GM23248 (cell line): ENCODE measurements around the gene WWOX. TPM values are rescaled to one million over a fixed set of nuclear protein-coding genes. Genes with fewer than 3 reads are reported as not detected.

Source experiments
- DNase-seq: peaks from one replicate; pipeline ENCODE4 v3.0.0-alpha.2; 2015
- H2AFZ ChIP-seq: fragments of 200-600 bp; sonication (generic); 2 replicates; pipeline ENCODE4 v1.6.1; 2016; ENCODE audit warnings: antibody characterized with exemption
- H3F3A ChIP-seq: fragments of 200-600 bp; sonication (generic); 2 replicates; pipeline ENCODE4 v1.6.1; 2016; ENCODE audit warnings: mild to moderate bottlenecking, antibody characterized with exemption, mixed run types; ENCODE audit not compliant: insufficient read depth
- H3K27ac ChIP-seq: fragments of 200-600 bp; sonication (generic); 2 replicates; pipeline ENCODE4 v1.5.1; 2016; ENCODE audit warnings: mild to moderate bottlenecking
- H3K27me3 ChIP-seq: fragments of 200-600 bp; sonication (generic); replicated peaks from 2 replicates; pipeline ENCODE4 v1.6.1; 2016; ENCODE audit warnings: mild to moderate bottlenecking; ENCODE audit not compliant: insufficient read depth
- H3K36me3 ChIP-seq: fragments of 200-600 bp; sonication (generic); 2 replicates; pipeline ENCODE4 v1.6.1; 2016; ENCODE audit warnings: low read depth, mild to moderate bottlenecking
- H3K4me1 ChIP-seq: fragments of 200-600 bp; sonication (generic); 2 replicates; pipeline ENCODE4 v1.6.1; 2016; ENCODE audit warnings: mild to moderate bottlenecking; ENCODE audit not compliant: insufficient read depth
- H3K4me2 ChIP-seq: fragments of 200-600 bp; sonication (generic); one replicate; pipeline ENCODE4 v1.6.1; 2016; ENCODE audit warnings: mild to moderate bottlenecking; ENCODE audit not compliant: unreplicated experiment
- H3K4me3 ChIP-seq: fragments of 200-600 bp; sonication (generic); 2 replicates; pipeline ENCODE4 v1.5.1; 2016; ENCODE audit warnings: mild to moderate bottlenecking
- H3K79me2 ChIP-seq: fragments of 200-600 bp; sonication (generic); 2 replicates; pipeline ENCODE4 v1.6.1; 2016; ENCODE audit warnings: mild to moderate bottlenecking; ENCODE audit not compliant: insufficient read depth
- H3K9ac ChIP-seq: fragments of 200-600 bp; sonication (generic); 2 replicates; pipeline ENCODE4 v1.6.1; 2016; ENCODE audit warnings: mild to moderate bottlenecking
- H3K9me2 ChIP-seq: fragments of 200-600 bp; sonication (generic); 2 replicates; pipeline ENCODE4 v1.6.1; 2016; ENCODE audit warnings: mixed run types, mild to moderate bottlenecking, moderate library complexity; ENCODE audit not compliant: insufficient read depth
- H3K9me3 ChIP-seq: fragments of 200-600 bp; sonication (generic); one replicate; pipeline ENCODE4 v1.6.1; 2017; ENCODE audit warnings: low read depth
- H4K20me1 ChIP-seq: fragments of 200-600 bp; sonication (generic); 2 replicates; pipeline ENCODE4 v1.6.0; 2016; ENCODE audit not compliant: insufficient read depth
- EZH2 ChIP-seq: fragments of 200-600 bp; sonication (generic); IDR thresholded peaks from 2 replicates; pipeline ENCODE4 v1.6.1; 2018; ENCODE audit warnings: antibody characterized with exemption, mild to moderate bottlenecking; ENCODE audit not compliant: insufficient read depth, poor library complexity, severe bottlenecking
- EZH2phosphoT487 ChIP-seq: fragments of 200-600 bp; sonication (generic); IDR thresholded peaks from 2 replicates; pipeline ENCODE4 v1.6.1; 2018; ENCODE audit warnings: antibody characterized with exemption, moderate library complexity, mild to moderate bottlenecking, low read depth; ENCODE audit not compliant: insufficient read depth
- WGBS, 2 experiments: methylation state at CpG; one replicate each; pipeline ENCODE4 v1.1.6; 2015 to 2017; ENCODE audit warnings: low lambda C conversion rate in 2 of 2, low coverage in 1 of 2; ENCODE audit errors: missing lambda C conversion rate in 2 of 2; 5-methylcytosine and 5-hydroxymethylcytosine counted together
- in situ Hi-C: fragments of 300-500 bp; cut with MboI; formaldehyde crosslinking; loops from 2 replicates; pipeline ENCODE4 v1.15.0; 2020
- polyA plus RNA-seq: library from polyadenylated mRNA; unstranded; fragments of >200 nt; fragmentation: Nextera tagmentation; extraction: Ambion mirVana; gene quantifications from 2 replicates; pipeline ENCODE4 v1.2.1, GENCODE V29; 2016
- total RNA-seq: library from RNA; depleted of rRNA; stranded (reverse); fragments of >200 nt; shearing (Covaris generic); gene quantifications from 2 replicates; pipeline ENCODE4 v1.2.3, GENCODE V29; 2014

WWOX gene
- total and polyA plus RNA-seq, 2 experiments from 2014 or later: 4.5 to 6.6 TPM

DNA sequence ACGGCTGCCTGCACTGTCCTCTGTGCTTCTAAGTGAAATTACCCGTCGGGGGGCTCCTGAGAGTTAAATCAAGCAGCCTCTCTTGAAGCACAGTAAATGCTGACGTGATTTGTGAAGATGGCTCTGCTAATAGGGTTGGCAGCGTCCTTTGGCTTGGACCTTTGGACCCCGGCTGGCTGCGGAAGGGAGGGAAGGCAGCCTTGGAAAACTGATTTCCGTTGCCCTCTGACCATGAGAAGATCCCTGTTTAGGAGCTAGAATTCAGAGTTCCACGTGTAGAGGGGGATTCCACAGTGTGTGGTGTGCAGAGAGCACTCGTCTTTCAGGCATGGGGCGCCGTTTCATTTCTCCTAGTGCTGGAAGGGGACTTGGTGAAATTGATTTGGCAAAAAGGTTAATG, 640.8 kb downstream of the WWOX start:
- Histone ChIP-seq H4K20me1 (no peaks in the 10 kb centered on the region), H3K27me3 (no peaks in the 10 kb centered on the region), H3F3A (no peaks in the 10 kb centered on the region), H3K27ac (no peak overlapping the region), H3K4me1 (no peaks in the 10 kb centered on the region), H3K9me3 (no peaks in the 10 kb centered on the region), H3K4me3 (no peak overlapping the region), H3K9me2 (no peaks in the 10 kb centered on the region), H3K36me3 (no peaks in the 10 kb centered on the region), H3K4me2 (no peak overlapping the region), H3K79me2 (no peaks in the 10 kb centered on the region), H3K9ac (no peak overlapping the region), H2AFZ (no peak overlapping the region)
- TF ChIP-seq EZH2: no peak
- TF ChIP-seq EZH2phosphoT487: no peak
- DNase-seq: no peak
- 51 to 53% methylated on average over 12 of the region's 12 CpGs for WGBS, 2 experiments
- in situ Hi-C loops: no loop called here

DNA sequence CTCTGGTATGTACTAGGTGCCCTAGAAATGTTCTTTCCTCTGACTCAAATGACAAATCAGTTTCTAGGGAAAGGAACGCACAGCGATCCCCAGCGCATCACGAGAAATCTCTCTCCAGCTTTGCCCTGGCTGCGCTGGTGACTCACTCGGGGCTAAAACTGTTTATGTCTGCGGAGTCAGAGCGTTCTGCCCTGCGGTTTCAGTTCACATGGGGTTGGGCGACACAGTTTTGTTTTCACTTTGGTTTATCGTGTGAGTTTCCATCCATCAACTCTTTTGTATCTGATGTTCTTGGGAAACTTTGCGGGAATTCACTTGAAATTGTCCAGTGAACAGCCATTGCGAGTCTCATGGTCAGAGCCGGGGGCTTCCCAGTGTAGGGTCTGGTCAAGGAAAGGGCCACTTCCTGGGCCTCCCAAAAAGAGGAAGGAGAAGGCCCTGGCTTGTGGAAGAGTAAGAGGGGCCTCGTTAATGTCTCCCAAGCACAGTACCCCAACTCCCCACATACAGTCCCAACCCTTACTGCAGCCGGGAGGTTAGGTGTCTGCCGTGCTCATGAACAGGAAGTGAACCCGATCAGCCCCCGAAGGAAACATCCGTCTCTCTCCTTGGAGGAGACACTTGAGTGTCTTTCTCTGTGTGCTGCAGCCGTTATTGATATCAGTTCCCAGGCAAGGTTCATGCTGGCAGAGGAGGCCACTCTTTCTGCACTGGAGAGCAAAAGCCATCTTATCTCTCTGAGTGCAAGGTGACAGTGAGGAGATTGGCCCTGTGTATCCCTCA, 643.2 kb downstream of the WWOX start:
- no peaks in the 10 kb centered on the region for H3F3A ChIP-seq
- no peaks in the 10 kb centered on the region for H3K9me3 ChIP-seq
- in situ Hi-C loops: no loop called here
- no peaks in the 10 kb centered on the region for H3K9me2 ChIP-seq
- no peaks in the 10 kb centered on the region for H3K36me3 ChIP-seq
- no peaks in the 10 kb centered on the region for H4K20me1 ChIP-seq
- H3K79me2 ChIP-seq: no peaks in the 10 kb centered on the region
- no peak overlapping the region for H3K27ac ChIP-seq
- no peak overlapping the region for H3K9ac ChIP-seq
- H3K27me3 ChIP-seq: no peaks in the 10 kb centered on the region
- no peak overlapping the region for H2AFZ ChIP-seq
- H3K4me1 ChIP-seq: no peaks in the 10 kb centered on the region
- DNase-seq: no peak
- TF ChIP-seq EZH2phosphoT487: no peak
- no peak for TF ChIP-seq EZH2
- no peak overlapping the region for H3K4me2 ChIP-seq
- 74% methylated on average over 20 to 21 of the region's 21 CpGs for WGBS, 2 experiments
- H3K4me3 ChIP-seq: no peak overlapping the region

DNA sequence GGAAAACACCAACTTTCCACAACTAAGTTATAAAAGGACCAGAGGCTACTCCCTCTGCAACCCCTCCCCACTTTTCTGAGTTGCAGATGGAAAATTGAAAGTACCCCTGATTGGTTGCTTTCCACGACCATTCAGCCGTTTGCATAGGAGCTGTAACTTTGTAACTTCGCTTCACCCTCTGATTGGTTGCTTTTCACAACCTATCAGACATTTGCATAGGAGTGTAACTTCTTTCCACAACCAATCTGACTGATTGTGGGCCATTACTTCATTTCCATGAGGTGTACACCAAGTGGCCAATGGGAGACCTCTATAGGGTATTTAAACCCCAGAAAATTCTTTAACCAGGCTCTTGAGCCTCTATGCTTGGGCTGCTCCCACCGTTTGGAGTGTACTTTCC, 644.1 kb downstream of the WWOX start:
- no peak for DNase-seq
- in situ Hi-C loops: no loop called here
- H3K27me3 ChIP-seq: no peaks in the 10 kb centered on the region
- no peaks in the 10 kb centered on the region for H3K9me3 ChIP-seq
- no peaks in the 10 kb centered on the region for H3K4me1 ChIP-seq
- H3K9me2 ChIP-seq: no peaks in the 10 kb centered on the region
- H4K20me1 ChIP-seq: no peaks in the 10 kb centered on the region
- no peaks in the 10 kb centered on the region for H3F3A ChIP-seq
- no peak overlapping the region for H3K27ac ChIP-seq
- TF ChIP-seq EZH2phosphoT487 (no peak), EZH2 (no peak)
- H3K79me2 ChIP-seq: no peaks in the 10 kb centered on the region
- no peak overlapping the region for H2AFZ ChIP-seq
- no peak overlapping the region for H3K4me2 ChIP-seq
- no peak overlapping the region for H3K4me3 ChIP-seq
- 48 to 53% methylated on average over 4 of the region's 4 CpGs for WGBS, 2 experiments
- no peaks in the 10 kb centered on the region for H3K36me3 ChIP-seq
- H3K9ac ChIP-seq: no peak overlapping the region

GRCh38 chr16:78744099-78744498, 644.6 kb downstream of the WWOX start:
- Histone ChIP-seq H3K9me2 (no peaks in the 10 kb centered on the region), H3K27me3 (no peaks in the 10 kb centered on the region), H3K79me2 (no peaks in the 10 kb centered on the region), H3F3A (no peaks in the 10 kb centered on the region), H4K20me1 (no peaks in the 10 kb centered on the region), H3K4me2 (no peak overlapping the region), H3K4me3 (no peak overlapping the region), H3K9ac (no peak overlapping the region), H3K9me3 (no peaks in the 10 kb centered on the region), H3K36me3 (no peaks in the 10 kb centered on the region), H2AFZ (no peak overlapping the region), H3K4me1 (no peaks in the 10 kb centered on the region), H3K27ac (no peak overlapping the region)
- no peak for DNase-seq
- in situ Hi-C loops: no loop called here
- TF ChIP-seq EZH2 (no peak), EZH2phosphoT487 (no peak)
- 41 to 45% methylated on average over 5 of the region's 5 CpGs for WGBS, 2 experiments
